Embryonic facial prominence (tissue), 1 donor: ENCODE results near the gene LY6G5B.
A peak's percentile ranks its signal among the peaks of the same experiment; 100 is the strongest.

ENCODE experiments used
- DNase-seq: peaks from one replicate; pipeline ENCODE4 v3.0.0-alpha.2; 2016; ENCODE audit errors: extremely low spot score

LY6G5B gene, protein sequence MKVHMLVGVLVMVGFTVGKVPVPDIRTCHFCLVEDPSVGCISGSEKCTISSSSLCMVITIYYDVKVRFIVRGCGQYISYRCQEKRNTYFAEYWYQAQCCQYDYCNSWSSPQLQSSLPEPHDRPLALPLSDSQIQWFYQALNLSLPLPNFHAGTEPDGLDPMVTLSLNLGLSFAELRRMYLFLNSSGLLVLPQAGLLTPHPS

DNA sequence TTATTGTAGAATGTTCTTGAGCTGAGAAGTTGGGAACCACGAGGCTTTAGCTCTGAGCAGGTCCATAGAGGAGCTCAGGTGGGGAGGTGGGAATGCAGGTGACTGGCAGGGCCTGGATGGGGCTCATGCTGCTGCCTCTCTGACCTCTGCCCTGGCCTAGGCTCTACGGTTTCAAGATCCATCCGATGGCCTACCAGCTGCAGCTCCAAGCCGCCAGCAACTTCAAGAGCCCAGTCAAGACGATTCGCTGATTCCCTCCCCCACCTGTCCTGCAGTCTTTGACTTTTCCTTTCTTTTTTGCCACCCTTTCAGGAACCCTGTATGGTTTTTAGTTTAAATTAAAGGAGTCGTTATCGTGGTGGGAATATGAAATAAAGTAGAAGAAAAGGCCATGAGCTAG is at the start of gene LY6G5B:
TSS of gene LY6G5B (plus strand) at position 301 of the 400 bp plus-strand sequence. CDS start 975 bp downstream, outside the sequence.
- DNase-seq, result no peak

DNA sequence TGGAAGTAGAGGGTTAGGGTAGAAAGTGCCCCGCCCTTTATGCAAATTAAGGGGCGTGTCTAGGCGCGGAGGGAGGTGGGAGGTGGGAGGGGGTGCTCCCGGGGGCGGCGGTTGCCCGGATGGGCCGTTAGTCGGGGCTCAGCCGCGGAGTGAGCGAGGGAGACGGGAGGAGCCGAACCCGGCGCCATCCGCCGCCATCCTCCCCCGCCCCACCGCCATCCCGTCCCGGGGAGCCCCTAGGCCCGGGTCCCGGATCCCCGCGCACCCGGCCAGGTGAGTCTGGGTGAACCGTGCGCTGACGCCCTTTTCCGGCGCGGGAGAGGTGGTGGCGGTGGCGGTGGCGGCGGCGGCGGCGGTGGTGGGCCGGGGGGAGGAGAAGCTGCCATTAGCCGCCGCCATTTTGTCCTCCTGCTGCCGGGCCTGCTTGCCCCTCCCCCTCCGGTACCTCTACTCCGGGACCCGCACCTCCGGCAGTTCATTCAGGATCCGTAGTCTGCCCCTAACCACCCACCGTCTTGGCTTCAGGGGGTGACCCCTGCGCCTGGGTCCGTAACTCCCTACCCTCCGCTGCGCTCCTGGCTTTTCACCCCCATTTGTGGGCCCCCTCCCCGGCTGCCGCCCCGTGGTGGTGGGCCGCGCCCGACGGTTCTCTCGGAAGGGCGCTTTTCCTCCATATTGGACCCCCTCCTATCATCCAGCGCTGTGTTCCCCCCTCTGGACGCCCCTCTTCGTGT is 49.0 kb upstream of the LY6G5B start, which contains the start of gene PRRC2A:
TSS of gene PRRC2A (plus strand) at position 130 of the 734 bp plus-strand sequence. CDS start 2,075 bp downstream, outside the sequence.
- DNase-seq, result peak; percentile 68

DNA sequence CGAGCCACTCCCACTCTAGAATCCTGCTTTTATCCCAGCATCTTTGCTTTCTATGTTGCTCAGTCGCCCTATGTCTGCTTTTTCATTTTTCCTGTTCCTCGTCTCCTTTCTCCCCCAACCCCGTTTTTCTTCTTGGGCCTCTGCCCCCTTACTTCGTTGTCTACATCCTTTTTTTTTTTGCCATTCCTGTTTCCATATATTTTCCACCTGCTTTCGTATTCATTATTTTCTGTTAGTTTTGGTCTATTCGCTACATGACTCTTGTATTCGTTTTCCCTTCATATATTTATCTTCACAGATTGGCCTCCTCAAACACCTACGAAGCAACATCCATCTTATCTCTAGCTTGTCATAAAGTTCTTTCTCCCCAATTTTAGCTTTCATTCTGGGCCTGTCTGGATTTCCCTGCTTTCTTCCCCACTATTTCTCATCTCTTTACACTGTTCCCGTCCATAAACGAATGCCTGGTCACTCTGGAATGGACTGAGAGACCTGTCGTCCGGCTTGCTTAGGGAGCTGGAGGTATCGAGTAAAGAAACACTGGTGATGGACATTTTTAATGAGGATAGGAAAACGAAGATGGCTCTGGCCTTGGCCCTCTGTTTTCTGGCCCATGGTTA is 48.3 kb upstream of the LY6G5B start:
- no peak for DNase-seq

DNA sequence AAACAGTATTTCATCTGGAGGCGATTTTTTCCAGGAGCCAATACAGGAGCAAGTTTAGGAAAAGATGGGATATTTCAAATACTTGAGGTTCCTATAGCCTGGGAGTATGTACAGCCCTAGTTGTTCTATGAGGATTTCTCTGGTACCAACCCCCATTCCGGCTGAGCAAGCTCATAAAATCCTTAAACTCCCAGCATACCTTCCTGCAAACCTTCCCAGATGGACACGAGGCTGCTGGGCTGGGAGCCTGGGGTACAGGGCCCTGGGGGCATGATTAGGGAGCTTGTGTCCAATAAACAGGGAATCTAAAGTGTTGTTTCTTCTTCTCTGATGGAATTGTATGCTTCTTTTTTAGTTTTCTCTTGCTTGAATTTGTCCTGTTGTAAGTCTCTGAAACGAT is 47.8 kb upstream of the LY6G5B start:
- DNase-seq, result no peak

DNA sequence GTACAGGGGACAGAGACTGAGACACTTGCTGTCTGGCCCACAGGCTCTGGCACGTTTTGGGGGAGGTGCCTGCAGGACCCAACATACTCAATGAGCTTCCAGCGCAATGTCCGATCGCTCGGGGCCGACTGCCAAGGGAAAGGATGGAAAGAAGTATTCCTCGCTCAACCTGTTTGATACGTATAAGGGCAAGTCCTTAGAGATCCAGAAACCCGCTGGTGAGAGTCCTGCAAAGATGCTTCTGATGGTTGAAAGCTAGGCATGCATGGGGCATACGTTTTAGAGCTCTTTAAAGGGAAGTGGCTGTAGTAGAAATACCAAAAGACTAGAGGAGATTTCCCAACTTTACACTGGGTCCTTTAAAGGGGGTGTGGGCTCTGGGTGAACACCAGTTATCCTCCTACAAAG is 47.1 kb upstream of the LY6G5B start:
- DNase-seq, result no peak

DNA sequence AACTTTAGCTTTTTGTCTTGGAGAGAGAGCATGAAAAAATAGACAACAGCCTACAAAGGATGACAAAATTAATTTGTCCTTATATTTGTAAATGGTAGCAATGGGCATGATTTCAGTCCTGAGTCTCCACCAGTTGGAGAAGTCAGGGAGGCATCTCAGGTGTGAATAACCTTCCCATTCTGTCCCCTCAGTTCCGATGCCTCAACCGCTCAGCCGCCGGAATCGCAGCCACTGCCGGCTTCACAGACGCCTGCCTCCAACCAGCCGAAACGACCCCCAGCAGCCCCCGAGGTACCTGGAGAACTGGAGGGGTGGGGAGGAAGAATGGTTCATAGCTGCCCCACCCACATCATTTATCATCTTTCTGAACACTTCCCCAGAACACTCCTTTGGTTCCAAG is 45.7 kb upstream of the LY6G5B start:
- no peak for DNase-seq

DNA sequence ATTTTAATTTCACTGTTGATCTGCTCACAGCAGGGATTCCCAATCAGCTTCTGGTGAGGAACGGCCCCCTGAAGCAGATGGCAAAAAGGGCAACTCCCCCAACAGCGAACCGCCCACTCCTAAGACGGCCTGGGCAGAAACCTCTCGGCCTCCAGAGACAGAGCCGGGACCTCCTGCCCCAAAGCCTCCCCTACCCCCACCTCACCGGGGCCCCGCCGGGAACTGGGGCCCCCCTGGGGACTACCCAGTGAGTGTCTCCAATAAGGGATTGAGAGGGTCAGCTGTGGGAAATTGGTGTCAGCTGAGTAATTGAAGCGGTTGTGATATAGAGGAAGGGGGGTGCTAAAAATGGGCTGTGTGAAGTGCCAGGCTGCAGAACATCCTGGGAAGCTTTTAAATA is 42.8 kb upstream of the LY6G5B start:
- DNase-seq, result no peak

DNA sequence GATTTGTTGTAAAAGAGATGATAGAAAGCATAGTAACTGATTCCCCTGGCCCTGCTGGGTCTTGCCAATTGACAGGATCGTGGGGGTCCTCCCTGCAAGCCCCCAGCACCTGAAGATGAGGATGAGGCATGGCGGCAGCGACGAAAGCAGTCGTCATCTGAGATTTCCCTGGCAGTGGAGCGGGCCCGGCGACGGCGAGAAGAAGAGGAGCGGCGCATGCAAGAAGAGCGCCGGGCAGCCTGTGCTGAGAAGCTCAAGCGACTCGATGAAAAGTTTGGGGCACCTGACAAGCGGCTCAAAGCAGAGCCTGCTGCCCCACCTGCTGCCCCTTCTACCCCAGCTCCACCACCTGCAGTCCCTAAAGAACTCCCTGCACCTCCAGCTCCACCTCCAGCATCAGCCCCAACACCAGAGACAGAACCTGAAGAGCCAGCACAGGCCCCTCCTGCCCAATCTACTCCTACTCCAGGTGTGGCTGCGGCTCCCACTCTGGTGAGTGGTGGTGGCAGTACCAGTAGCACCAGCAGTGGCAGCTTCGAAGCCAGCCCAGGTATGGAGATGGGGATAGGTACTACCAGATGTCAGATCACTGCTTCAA is 42.0 kb upstream of the LY6G5B start:
- no peak for DNase-seq

DNA sequence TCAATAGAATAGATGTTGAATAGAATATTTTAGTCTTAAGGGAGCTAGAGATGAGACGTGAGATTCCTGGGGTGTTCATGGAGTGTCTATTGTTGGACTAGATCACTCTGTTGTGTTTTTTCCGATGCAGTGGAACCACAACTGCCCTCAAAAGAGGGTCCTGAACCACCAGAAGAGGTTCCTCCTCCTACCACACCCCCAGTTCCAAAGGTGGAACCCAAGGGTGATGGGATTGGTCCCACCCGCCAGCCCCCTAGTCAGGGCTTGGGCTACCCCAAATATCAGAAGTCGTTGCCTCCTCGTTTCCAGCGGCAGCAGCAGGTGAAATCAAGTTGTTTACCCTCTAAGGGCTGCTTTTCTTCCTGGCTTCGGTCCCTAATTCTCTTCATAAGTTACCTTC is 40.8 kb upstream of the LY6G5B start:
- no peak for DNase-seq

DNA sequence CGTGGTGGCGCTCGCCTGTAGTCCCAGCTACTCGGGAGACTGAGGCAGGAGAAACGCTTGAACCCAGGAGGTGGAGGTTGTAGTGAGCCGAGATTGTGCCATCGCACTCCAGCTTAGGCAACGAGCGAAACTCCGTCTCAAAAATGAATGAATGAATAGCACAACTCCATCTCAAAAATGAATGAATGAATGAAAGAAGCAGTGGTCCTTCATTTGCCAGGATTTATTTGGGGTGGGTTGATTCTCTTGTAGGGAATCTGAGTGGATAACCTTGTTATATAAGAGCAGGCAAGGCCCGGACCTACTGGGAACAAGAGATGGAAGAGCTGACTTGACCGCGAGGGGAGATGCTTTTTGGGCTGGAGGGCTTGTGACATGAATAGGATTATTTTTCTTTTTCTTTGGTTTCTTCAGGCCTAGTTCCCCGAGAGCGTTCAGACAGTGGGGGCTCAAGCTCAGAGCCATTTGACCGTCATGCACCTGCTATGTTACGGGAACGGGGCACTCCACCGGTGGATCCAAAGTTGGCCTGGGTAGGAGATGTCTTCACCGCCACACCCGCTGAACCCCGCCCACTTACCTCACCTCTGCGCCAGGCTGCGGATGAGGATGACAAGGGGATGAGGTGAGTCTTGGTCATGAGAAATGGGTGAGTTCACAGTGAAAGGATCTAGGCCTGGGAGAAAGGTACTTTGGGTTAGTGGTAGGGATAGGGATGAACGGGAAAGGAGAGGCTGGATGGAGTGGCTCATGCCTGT is 39.4 kb upstream of the LY6G5B start:
- no peak for DNase-seq

DNA sequence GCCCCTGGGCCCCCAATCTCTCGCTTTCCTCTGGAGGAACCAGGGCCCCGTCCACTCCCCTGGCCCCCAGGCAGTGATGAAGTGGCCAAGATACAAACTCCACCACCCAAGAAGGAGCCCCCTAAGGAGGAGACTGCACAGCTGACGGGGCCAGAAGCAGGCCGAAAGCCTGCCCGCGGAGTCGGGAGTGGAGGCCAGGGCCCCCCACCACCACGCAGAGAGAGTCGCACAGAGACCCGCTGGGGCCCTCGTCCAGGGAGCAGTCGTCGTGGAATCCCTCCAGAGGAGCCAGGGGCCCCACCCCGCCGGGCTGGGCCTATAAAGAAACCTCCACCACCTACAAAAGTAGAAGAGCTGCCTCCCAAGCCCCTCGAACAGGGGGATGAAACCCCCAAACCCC is 38.6 kb upstream of the LY6G5B start:
- DNase-seq, result no peak

DNA sequence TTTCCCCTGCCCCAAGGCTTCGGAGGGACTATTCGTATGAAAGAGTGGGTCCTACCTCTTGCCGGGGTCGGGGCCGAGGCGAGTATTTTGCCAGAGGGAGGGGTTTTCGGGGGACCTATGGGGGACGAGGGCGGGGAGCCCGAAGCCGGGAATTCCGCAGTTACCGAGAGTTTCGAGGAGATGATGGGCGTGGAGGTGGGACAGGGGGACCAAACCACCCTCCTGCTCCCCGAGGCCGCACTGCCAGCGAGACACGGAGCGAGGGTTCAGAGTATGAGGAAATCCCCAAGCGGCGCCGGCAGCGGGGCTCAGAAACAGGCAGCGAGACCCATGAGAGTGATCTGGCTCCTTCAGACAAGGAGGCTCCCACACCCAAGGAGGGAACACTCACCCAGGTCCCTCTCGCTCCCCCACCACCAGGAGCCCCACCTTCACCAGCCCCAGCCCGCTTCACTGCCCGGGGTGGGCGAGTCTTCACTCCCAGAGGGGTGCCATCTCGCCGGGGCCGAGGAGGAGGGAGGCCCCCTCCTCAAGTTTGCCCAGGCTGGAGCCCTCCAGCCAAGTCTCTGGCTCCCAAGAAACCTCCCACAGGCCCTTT is 38.0 kb upstream of the LY6G5B start:
- DNase-seq, result no peak

DNA sequence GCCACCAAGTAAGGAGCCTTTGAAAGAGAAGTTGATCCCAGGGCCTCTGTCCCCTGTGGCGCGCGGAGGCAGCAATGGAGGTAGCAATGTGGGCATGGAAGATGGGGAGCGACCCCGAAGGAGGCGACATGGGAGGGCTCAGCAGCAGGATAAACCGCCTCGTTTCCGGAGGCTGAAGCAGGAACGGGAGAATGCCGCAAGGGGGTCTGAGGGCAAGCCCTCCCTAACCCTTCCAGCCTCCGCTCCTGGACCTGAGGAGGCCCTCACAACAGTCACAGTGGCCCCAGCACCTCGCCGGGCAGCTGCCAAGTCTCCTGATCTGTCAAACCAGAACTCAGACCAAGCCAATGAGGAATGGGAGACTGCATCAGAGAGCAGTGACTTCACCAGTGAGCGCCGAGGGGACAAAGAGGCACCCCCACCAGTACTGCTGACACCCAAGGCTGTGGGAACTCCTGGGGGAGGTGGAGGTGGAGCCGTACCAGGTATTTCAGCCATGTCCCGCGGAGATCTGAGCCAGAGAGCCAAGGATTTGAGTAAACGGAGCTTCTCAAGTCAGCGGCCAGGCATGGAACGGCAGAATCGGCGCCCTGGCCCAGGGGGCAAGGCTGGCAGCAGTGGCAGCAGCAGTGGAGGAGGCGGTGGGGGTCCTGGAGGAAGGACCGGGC is 37.4 kb upstream of the LY6G5B start:
- DNase-seq, result no peak

DNA sequence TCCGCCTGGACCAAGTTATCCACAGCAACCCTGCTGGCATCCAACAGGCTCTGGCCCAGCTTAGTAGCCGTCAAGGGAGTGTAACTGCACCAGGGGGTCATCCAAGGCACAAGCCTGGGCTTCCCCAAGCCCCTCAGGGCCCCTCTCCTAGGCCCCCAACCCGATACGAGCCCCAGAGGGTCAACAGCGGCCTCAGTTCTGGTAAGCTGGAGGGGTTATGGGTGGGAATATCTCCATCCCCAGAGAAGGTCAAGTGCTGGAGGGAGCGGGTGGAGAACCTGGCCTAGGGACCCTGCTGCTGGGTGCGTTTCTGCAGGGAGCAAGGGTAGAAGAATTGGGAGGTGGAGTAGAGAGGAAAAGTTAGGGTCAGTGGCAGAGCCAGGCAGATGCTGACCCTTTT is 36.3 kb upstream of the LY6G5B start:
- DNase-seq, result no peak

DNA sequence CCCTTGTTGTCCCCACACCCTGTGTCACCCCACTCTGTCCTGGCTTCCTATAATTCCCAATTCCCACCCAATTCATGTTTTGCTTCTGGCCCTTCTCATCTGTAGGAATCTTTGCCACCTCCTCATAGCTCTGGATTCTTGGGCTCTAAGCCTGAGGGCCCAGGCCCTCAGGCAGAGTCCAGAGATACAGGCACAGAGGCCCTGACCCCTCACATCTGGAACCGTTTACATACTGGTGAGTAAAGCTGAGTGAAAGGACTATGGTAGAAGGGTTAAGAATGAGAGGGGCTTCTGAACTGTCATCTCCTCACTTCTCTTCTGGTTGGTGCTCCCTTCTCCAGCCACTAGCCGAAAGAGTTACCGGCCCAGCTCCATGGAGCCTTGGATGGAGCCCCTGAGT is 35.6 kb upstream of the LY6G5B start:
- DNase-seq, result no peak

DNA sequence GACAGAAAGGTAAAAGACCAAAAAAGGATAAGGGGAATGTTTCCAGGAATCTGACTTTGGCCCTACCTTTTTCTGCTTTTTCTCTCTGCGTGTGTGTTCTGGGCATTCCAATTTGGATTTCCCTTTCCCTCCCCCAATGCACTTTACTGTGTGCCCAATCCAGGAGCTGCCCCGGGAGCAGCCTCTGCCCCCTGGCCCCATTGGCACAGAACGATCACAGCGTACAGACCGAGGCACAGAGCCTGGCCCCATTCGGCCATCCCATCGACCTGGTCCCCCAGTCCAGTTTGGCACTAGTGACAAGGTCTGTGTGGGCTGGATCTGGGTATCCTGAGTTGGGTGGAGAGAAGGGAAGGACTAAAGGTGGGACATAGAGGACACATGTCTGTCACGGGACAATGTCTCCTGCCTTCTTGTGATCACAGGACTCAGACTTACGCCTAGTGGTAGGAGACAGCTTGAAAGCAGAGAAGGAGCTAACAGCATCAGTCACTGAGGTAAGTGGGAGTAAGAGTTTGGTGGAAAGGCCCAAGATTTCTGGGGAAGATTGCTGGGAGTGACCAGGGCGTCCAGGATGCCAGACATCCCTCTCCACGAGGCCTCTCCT is 34.7 kb upstream of the LY6G5B start:
- no peak for DNase-seq

DNA sequence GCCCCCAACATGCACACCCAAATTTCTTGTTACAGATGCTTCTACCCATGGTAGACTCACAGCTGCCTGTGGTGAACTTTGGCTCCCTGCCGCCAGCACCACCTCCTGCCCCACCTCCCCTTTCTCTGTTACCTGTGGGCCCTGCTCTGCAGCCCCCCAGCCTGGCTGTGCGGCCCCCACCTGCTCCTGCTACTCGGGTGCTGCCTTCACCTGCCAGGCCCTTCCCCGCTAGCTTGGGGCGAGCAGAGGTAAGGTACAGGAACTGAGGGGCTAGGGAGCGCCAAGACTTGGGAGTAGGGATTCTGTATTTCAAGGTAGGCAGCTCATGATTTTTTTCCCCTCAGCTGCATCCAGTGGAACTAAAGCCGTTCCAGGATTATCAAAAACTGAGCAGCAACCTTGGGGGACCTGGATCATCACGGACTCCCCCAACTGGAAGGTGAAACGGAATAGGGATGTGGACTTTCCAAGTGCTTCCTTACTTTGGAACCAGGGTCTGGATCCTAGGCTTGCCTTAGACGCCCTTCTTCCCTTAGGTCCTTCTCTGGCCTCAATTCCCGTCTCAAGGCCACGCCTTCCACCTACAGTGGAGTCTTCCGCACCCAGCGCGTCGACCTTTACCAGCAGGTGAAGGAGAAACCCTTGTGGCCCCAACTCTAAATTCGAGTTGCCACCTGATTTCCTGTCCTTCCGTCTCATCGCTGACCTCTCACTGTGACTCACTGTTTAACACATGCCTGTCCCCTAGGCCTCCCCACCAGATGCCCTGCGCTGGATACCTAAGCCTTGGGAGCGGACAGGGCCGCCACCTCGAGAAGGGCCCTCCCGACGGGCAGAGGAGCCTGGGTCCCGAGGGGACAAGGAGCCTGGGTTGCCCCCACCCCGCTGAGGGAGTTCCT is 32.8 kb upstream of the LY6G5B start:
- no peak for DNase-seq

DNA sequence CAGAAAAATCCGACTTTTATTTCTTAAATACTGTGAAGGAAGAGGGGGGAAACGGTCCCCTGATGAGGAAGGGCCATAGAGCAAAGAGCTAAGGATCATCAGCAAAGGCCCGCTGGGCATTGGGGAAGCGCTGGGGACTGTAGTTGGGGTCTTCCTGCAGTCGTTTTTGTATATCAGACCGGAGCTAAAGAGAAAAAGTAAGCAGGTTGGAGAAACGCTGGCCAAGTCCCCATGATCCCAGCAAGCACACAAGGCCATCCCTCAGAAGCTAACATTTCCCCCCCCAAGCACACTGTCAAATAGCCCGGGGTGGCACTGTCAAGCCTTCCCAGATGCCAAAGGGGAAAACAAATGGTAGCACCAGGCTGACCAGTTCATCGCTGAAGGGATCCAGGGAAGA is 30.7 kb upstream of the LY6G5B start:
- no peak for DNase-seq

DNA sequence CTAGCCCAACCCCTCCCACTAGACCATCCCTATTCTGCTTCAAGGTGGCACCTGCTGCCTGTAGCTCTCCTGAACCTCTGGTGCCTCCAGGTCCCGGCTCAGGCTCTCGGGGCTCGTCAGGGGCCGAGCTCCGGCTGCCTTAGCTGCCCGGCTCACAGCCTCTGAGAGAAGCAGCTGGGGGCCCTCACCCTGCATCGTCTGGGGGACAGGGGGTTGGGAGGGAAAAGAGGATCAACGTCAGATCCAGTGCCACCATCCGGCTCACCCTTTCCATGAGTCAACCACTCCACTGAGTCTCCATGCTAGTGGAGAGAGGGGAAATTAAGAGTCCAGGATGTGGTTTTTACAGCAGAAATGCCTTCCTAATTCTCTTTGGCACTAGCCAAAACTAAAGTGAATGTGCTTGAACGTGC is 30.3 kb upstream of the LY6G5B start:
- DNase-seq, result no peak
